T-helper 2 cell (primary cell): ENCODE measurements around the gene TMEM97.
A peak's percentile ranks its signal among the peaks of the same experiment; 100 is the strongest.

Experiments used
- DNase-seq, 5 experiments: peaks; one replicate each; pipeline versions ENCODE4 v3.0.0 to v3.0.0-alpha.2; 2012 to 2022

The TMEM97 gene

GRCh38 chr17:28366605-28367004 lies 47.6 kb downstream of the TMEM97 start:
- no peak for DNase-seq

GRCh38 chr17:28367641-28368305 lies 48.8 kb downstream of the TMEM97 start:
- DNase-seq: no peak

- DNase-seq: no peak
These were observed 49.4 kb downstream of the TMEM97 start for GRCh38 chr17:28368306-28368831.

GRCh38 chr17:28368915-28369683 lies 50.1 kb downstream of the TMEM97 start:
- DNase-seq: no peak

- DNase-seq: no peak
These were observed 50.7 kb downstream of the TMEM97 start for GRCh38 chr17:28369684-28370034.

- no peak for DNase-seq
These were observed 51.2 kb downstream of the TMEM97 start, which contains the start of gene VTN for GRCh38 chr17:28370035-28370743. Gene VTN, minus strand, starts transcription at chr17:28370307. Its CDS starts 104 bp downstream, at chr17:28370203.

- no peak for DNase-seq
These were observed 51.7 kb downstream of the TMEM97 start for GRCh38 chr17:28370744-28371103.

- peak; percentile 64 to 93 (median 76) for DNase-seq
These were observed 52.5 kb downstream of the TMEM97 start, which contains the start of gene SARM1 for GRCh38 chr17:28371245-28372202. Gene SARM1, plus strand, starts transcription at chr17:28371694. Its CDS starts 339 bp downstream, at chr17:28372033.

GRCh38 chr17:28372203-28372944 lies 53.4 kb downstream of the TMEM97 start:
- peak in 1 of 5 experiments; percentile 55 for DNase-seq

GRCh38 chr17:28372945-28373274 lies 53.9 kb downstream of the TMEM97 start:
- DNase-seq: no peak
